Skeletal muscle satellite cell (primary cell): ENCODE measurements around the gene CD3G. TPM values are rescaled to one million over a fixed set of nuclear protein-coding genes. Genes with fewer than 3 reads are reported as not detected.
"Not testable (repeated sequence)": the region's sequence is repeated elsewhere in the genome, so short reads cannot be mapped to it uniquely, and the experiment has no call there.

Experiments used
- H3K27me3 ChIP-seq: 2 replicates; pipeline ENCODE4 v1.7.0; 2013; ENCODE audit warnings: low read length; ENCODE audit not compliant: control insufficient read depth, insufficient read depth
- H3K36me3 ChIP-seq: 2 replicates; pipeline ENCODE4 v1.7.0; 2013; ENCODE audit warnings: mild to moderate bottlenecking, control low read depth, low read length; ENCODE audit not compliant: insufficient read depth
- H3K4me1 ChIP-seq: 2 replicates; pipeline ENCODE4 v1.7.0; 2013; ENCODE audit warnings: low read length; ENCODE audit not compliant: control insufficient read depth, insufficient read depth
- H3K4me2 ChIP-seq: 2 replicates; pipeline ENCODE4 v1.7.0; 2013; ENCODE audit warnings: mild to moderate bottlenecking, low read length
- H3K4me3 ChIP-seq: 2 replicates; pipeline ENCODE4 v1.7.0; 2013; ENCODE audit warnings: low read length
- H3K9ac ChIP-seq: 2 replicates; pipeline ENCODE4 v1.7.0; 2013; ENCODE audit warnings: mild to moderate bottlenecking, low read depth, low read length, moderate library complexity
- H3K9me3 ChIP-seq: replicated peaks from 2 replicates; pipeline ENCODE4 v1.7.0; 2013; ENCODE audit warnings: mild to moderate bottlenecking, control low read depth, low read length
- total RNA-seq: library from RNA; depleted of rRNA; stranded (reverse); fragments of >200 nt; gene quantifications from 2 replicates; pipeline ENCODE4 v1.2.3, GENCODE V29; 2012; rRNA removed

Gene CD3G
- not detected in 2 replicates for total RNA-seq

- no peaks in the 10 kb centered on the region for H3K9me3 ChIP-seq
- H3K27me3 ChIP-seq = peaks cover 54% of the 10 kb centered on the region
- no peaks in the 10 kb centered on the region for H3K4me1 ChIP-seq
- no peak within 1 kb of the TSS for H3K4me3 ChIP-seq
- H3K4me2 ChIP-seq = no peak within 1 kb of the TSS
- no peaks in the 10 kb centered on the region for H3K36me3 ChIP-seq
- H3K9ac ChIP-seq = no peak within 1 kb of the TSS
These were observed at the start of gene CD3G for GRCh38 chr11:118343981-118344515. Gene CD3G, plus strand, starts transcription at chr11:118344344. Its CDS starts 80 bp downstream, at chr11:118344424.

GRCh38 chr11:118295199-118295598 is 48.9 kb upstream of the CD3G start:
- peaks cover 27% of the 10 kb centered on the region for H3K27me3 ChIP-seq
- H3K4me1 ChIP-seq = no peaks in the 10 kb centered on the region
- no peaks in the 10 kb centered on the region for H3K9me3 ChIP-seq
- no peak overlapping the region for H3K4me2 ChIP-seq
- H3K9ac ChIP-seq = no peak overlapping the region
- H3K36me3 ChIP-seq = no peaks in the 10 kb centered on the region
- H3K4me3 ChIP-seq = no peak overlapping the region

- Histone ChIP-seq H3K4me3 (no peak overlapping the region), H3K36me3 (no peaks in the 10 kb centered on the region), H3K9ac (no peak overlapping the region), H3K9me3 (no peaks in the 10 kb centered on the region), H3K4me1 (no peaks in the 10 kb centered on the region), H3K4me2 (no peak overlapping the region), H3K27me3 (peaks cover 29% of the 10 kb centered on the region)
These were observed 48.2 kb upstream of the CD3G start for GRCh38 chr11:118295815-118296454.

GRCh38 chr11:118301600-118302195 is 42.4 kb upstream of the CD3G start:
- Histone ChIP-seq H3K4me3 (no peak overlapping the region), H3K4me1 (no peaks in the 10 kb centered on the region), H3K36me3 (no peaks in the 10 kb centered on the region), H3K4me2 (no peak overlapping the region), H3K27me3 (peaks cover 32% of the 10 kb centered on the region), H3K9me3 (no peaks in the 10 kb centered on the region), H3K9ac (no peak overlapping the region)

- no peaks in the 10 kb centered on the region for H3K4me1 ChIP-seq
- no peaks in the 10 kb centered on the region for H3K36me3 ChIP-seq
- peaks cover 33% of the 10 kb centered on the region for H3K27me3 ChIP-seq
- no peaks in the 10 kb centered on the region for H3K9me3 ChIP-seq
- no peak overlapping the region for H3K4me3 ChIP-seq
- no peak overlapping the region for H3K9ac ChIP-seq
- H3K4me2 ChIP-seq = no peak overlapping the region
These were observed 39.9 kb upstream of the CD3G start for GRCh38 chr11:118304227-118304567.

- Histone ChIP-seq H3K36me3 (no peaks in the 10 kb centered on the region), H3K4me3 (no peak within 1 kb of the TSS), H3K9ac (no peak within 1 kb of the TSS), H3K4me2 (no peak within 1 kb of the TSS), H3K9me3 (no peaks in the 10 kb centered on the region), H3K4me1 (no peaks in the 10 kb centered on the region), H3K27me3 (peaks cover 33% of the 10 kb centered on the region)
These were observed 39.4 kb upstream of the CD3G start, which contains the start of gene CD3E for GRCh38 chr11:118304568-118305248. Gene CD3E, plus strand, starts transcription at chr11:118304730. Its CDS starts 223 bp downstream, at chr11:118304953.

GRCh38 chr11:118305726-118306125 is 38.4 kb upstream of the CD3G start:
- Histone ChIP-seq H3K4me2 (no peak overlapping the region), H3K4me3 (no peak overlapping the region), H3K4me1 (no peaks in the 10 kb centered on the region)

GRCh38 chr11:118306556-118306955 is 37.6 kb upstream of the CD3G start:
- H3K4me3 ChIP-seq = no peak overlapping the region
- H3K36me3 ChIP-seq = no peaks in the 10 kb centered on the region
- H3K27me3 ChIP-seq = peaks cover 22% of the 10 kb centered on the region
- no peaks in the 10 kb centered on the region for H3K9me3 ChIP-seq
- H3K9ac ChIP-seq = no peak overlapping the region
- H3K4me1 ChIP-seq = no peaks in the 10 kb centered on the region
- no peak overlapping the region for H3K4me2 ChIP-seq

More at GRCh38 chr11:118305726-118306125, 38.4 kb upstream of the CD3G start:
- Histone ChIP-seq H3K9ac (no peak overlapping the region), H3K27me3 (peaks cover 30% of the 10 kb centered on the region), H3K9me3 (no peaks in the 10 kb centered on the region), H3K36me3 (no peaks in the 10 kb centered on the region)

GRCh38 chr11:118308995-118309528 is 35.1 kb upstream of the CD3G start:
- not testable (repeated sequence) for H3K4me2 ChIP-seq, H3K36me3 ChIP-seq, H3K4me3 ChIP-seq, H3K9ac ChIP-seq, H3K9me3 ChIP-seq, H3K4me1 ChIP-seq
- peaks cover 19% of the 10 kb centered on the region for H3K27me3 ChIP-seq

GRCh38 chr11:118310271-118310670 is 33.9 kb upstream of the CD3G start:
- Histone ChIP-seq H3K9me3 (no peaks in the 10 kb centered on the region), H3K4me2 (no peak overlapping the region), H3K4me3 (no peak overlapping the region), H3K27me3 (peaks cover 25% of the 10 kb centered on the region), H3K9ac (no peak overlapping the region), H3K4me1 (no peaks in the 10 kb centered on the region), H3K36me3 (no peaks in the 10 kb centered on the region)

- Histone ChIP-seq H3K9me3 (no peaks in the 10 kb centered on the region), H3K4me2 (no peak overlapping the region), H3K27me3 (peaks cover 26% of the 10 kb centered on the region), H3K36me3 (no peaks in the 10 kb centered on the region), H3K4me3 (no peak overlapping the region), H3K4me1 (no peaks in the 10 kb centered on the region), H3K9ac (no peak overlapping the region)
These were observed 33.2 kb upstream of the CD3G start for GRCh38 chr11:118310781-118311485.
